Epithelial cell of prostate (primary cell): ENCODE data around the gene ZNFX1.
"Not testable (repeated sequence)": the region's sequence is repeated elsewhere in the genome, so short reads cannot be mapped to it uniquely, and the experiment has no call there.

ENCODE experiments used
- DNase-seq: peaks from one replicate; pipeline ENCODE4 v3.0.0-alpha.2; 2011; ENCODE audit warnings: low read depth, low spot score
- H3K27ac ChIP-seq: fragments of 450-650 bp; 2 replicates; pipeline ENCODE4 v1.5.1; 2017; ENCODE audit warnings: mild to moderate bottlenecking

The ZNFX1 gene

GRCh38 chr20:49219924-49220831 is 57.7 kb downstream of the ZNFX1 start:
- no peak for DNase-seq

DNA sequence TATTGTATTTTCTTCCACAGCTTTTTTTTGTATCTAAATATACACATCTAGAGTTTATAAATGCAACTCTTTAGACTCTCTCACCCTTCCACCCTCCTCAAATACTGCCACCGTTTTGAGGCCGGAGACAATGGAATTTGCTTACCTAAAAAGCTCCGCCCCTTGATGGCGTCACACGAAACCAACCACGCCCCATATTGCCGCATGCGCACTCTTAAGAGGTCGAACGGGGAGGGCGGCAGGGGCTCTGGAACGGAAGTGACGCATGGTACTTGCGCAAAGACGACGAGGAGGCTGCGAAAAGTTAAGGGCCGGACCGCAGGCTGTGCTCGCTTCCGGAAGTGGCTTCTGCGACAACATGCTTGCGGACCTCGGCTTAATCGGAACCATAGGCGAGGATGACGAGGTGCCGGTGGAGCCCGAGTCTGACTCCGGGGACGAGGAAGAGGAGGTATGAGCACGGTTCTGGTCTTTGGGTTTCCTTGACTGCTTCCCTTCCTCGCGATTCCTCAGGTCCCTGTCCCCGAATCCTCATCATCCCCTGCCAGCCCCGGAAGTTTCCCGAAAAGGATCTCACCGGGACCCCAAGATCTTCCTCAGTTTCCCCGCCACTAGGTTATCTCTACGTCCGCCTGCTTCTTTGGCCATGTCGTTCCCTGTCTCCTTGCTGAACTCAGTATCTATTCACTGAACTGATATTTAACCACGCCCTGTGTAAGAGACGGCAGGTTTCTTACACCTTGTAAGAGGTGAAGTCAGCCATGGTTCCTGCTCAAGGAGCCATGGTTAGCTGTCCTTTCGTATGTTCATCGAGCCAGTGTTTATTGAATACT is 58.5 kb downstream of the ZNFX1 start, which contains the start of gene DDX27:
TSS of gene DDX27 (plus strand) at position 326 of the 833 bp plus-strand sequence. CDS start at position 359, 33 bp downstream.
- DNase-seq: peak; percentile 91
- H3K27ac ChIP-seq: peak within 1 kb of the TSS; percentile 72

More at GRCh38 chr20:49219924-49220831, 57.7 kb downstream of the ZNFX1 start:
- H3K27ac ChIP-seq: peak overlapping the region; percentile 72

GRCh38 chr20:49218739-49219090 is 59.1 kb downstream of the ZNFX1 start:
- H3K27ac ChIP-seq: peak overlapping the region; percentile 72
- DNase-seq: not testable (repeated sequence)

- DNase-seq: peak; percentile 72
- H3K27ac ChIP-seq: no peak overlapping the region
Measured at GRCh38 chr20:49216991-49217578, 60.8 kb downstream of the ZNFX1 start.

GRCh38 chr20:49215232-49215631 is 62.6 kb downstream of the ZNFX1 start:
- no peak for DNase-seq
- no peak overlapping the region for H3K27ac ChIP-seq

DNA sequence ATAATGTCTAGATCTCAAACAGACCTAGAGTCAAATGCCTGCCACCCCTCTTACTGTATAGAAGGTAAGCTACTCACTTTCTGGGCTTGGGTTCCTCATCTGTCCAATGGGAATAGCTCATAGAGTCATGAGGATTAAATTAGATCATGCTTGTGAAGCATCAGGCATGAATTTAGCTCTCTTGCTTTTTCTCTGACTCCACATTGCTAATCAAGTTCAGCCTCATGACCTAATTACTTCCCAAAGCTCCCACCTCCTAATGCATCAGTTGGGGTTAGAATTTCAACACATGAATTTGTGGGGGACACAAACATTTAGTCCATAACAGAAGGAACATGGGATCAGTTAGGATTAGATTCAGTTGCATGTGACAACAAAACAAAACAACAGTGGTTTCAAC is 63.3 kb downstream of the ZNFX1 start:
- H3K27ac ChIP-seq: no peak overlapping the region
- no peak for DNase-seq

- no peak overlapping the region for H3K27ac ChIP-seq
Measured at GRCh38 chr20:49210757-49211110, 67.1 kb downstream of the ZNFX1 start.

GRCh38 chr20:49210101-49210756 is 67.6 kb downstream of the ZNFX1 start:
- H3K27ac ChIP-seq: peak overlapping the region; percentile 16
- no peak for DNase-seq

More at GRCh38 chr20:49210757-49211110, 67.1 kb downstream of the ZNFX1 start:
- DNase-seq: no peak

DNA sequence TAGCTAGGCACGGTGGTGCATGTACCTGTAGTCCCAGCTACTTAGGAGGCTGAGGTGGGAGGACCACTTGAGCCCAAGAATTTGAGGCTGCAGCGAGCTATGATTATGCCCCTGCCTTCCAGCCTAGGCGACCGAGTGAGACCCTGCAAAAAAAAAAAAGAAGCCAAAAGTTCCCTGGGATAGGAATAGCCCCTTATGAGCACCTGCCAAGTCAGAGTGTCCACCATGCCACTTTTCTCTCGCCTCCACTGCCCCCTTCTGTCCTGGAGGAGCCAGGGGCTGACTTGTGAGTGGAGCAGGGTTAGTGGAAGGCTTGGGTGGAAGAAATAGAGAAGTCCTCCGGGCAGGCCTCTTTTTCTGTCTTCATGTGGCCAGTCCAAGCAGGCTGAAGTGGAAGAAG is 70.8 kb downstream of the ZNFX1 start:
- DNase-seq: no peak
- H3K27ac ChIP-seq: no peak overlapping the region

GRCh38 chr20:49203746-49204145 is 74.1 kb downstream of the ZNFX1 start:
- H3K27ac ChIP-seq: no peak overlapping the region
- DNase-seq: no peak

DNA sequence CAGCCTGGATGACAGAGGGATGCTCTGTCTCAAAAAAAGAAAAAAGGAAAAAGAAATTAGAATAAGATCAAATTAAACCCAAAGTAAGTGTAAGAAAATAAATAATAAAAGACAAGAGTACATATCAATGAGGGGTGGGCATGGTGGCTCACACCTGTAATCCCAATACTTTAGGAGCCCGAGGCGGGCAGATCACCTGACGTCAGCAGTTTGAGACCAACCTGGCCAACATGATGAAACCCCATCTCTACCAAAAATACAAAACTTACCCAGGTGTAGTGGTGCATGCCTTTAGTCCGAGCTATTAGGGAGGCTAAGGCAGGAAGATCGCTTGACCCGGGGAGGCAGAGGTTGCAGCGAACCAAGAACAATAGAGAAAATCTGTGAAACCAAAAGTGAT is 74.8 kb downstream of the ZNFX1 start:
- H3K27ac ChIP-seq: no peak overlapping the region
- no peak for DNase-seq

DNA sequence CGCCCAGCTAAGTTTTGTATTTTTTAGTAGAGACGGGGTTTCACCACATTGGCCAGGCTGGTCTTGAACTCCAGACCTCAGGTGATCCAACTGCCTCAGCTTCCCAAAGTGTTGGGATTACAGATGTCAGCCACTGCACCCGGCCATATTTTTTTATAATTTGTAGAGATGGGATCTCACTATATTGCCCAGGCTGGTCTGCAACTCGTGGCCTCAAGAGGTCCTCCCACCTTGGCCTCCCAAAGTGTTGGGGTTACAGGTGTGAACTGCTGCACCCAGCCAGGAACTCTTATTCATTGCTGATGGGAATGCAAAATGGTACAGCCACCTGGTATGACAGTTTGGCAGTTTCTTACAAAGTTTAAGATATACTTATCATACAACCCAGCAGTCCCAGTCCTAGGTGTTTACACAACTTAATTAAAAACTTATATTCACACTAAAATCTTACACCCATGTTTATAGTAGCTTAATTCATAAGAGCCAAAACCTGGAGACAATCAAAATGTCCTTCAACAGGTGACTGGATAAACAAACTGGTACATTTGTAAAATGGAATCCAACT is 78.0 kb downstream of the ZNFX1 start:
- DNase-seq: no peak
- H3K27ac ChIP-seq: no peak overlapping the region

DNA sequence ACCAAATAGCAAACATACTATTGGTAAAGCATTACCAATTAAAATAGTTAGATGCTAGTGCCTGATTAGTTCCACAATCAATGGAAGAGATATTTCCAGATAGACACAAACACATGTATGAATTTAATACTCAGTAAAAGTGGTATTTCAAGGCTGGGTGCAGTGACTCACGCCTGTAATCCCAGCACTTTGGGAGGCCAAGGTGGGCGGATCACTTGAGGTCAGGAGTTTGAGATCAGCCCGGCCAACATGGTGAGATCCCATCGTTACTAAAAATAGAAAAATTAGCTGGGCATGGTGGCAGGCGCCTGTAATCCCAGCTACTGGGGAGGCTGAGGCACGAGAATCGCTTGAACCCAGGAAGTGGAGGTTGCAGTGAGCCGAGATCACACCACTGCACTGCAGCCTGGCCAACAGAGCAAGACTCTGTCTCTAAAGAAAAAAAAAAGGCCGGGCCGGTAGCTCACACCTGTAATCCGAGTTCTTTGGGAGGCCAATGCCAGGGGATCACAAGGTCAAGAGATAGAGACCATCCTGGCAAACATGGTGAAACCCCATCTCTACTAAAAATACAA is 84.8 kb downstream of the ZNFX1 start:
- DNase-seq: not testable (repeated sequence)

More for the DNA sequence above, 84.8 kb downstream of the ZNFX1 start:
- H3K27ac ChIP-seq: not testable (repeated sequence)
